C4-2B (cell line): ENCODE results near the gene MAPK8IP3.

ENCODE experiments used
- H3K27ac ChIP-seq: fragments of 450-650 bp; 2 replicates; pipeline ENCODE4 v1.5.1; 2017
- ZFX ChIP-seq: fragments of 450-650 bp; IDR thresholded peaks from 2 replicates; pipeline ENCODE4 v1.6.1; 2017
- TF ChIP-seq, protein P1 (sequence below): fragments of 450-650 bp; conservative IDR thresholded peaks from 2 replicates; pipeline ENCODE4 v1.5.1; 2017; ENCODE audit warnings: mild to moderate bottlenecking

Gene MAPK8IP3

DNA sequence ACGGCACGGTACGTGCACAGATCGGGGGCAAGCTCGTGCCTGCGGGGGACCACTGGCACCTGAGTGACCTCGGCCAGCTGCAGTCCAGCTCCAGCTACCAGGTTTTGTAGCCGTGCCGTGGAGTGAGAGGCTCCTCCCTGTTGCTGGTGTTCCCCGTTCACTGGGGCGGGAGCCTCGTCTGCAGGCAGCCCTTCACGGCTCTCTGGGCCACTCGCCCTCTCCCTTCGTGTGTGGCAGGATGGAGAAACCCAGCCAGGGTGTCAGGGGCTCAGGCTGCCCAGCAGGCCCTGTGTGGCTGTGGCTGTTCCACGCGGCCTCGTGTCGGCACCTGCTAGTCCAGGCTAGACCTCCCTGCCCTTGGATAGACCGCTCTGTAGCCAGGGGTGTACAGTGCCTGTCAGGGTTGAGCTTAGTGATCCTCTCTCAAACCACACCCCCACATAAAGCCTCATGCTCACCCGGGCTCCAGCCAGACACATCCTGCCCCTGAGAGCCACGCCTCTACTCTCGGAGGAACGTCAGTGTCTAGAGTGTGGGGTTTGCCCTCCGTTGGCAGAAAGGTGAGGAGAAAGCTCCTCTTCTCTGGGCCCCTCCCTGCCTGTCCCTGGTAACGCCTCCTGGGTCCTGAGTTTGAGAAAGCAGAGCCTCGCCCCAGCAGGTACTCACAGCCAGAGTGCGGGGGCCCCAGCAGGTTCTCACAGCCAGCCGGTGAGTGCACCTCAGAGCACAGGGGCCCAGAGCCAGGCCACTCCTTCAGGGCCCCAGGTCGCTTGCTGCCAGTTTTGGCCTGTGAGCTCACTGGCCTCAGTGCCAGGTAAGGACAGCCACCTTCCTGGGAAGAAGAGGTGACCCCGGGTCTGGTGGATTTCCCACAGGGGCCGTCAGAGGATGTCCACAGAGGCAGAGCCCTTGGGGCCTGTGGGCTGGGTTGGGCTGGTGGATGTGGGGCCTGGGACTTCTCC lies 37.7 kb downstream of the MAPK8IP3 start:
- H3K27ac ChIP-seq = no peak overlapping the region
- TF ChIP-seq, protein P1, sequence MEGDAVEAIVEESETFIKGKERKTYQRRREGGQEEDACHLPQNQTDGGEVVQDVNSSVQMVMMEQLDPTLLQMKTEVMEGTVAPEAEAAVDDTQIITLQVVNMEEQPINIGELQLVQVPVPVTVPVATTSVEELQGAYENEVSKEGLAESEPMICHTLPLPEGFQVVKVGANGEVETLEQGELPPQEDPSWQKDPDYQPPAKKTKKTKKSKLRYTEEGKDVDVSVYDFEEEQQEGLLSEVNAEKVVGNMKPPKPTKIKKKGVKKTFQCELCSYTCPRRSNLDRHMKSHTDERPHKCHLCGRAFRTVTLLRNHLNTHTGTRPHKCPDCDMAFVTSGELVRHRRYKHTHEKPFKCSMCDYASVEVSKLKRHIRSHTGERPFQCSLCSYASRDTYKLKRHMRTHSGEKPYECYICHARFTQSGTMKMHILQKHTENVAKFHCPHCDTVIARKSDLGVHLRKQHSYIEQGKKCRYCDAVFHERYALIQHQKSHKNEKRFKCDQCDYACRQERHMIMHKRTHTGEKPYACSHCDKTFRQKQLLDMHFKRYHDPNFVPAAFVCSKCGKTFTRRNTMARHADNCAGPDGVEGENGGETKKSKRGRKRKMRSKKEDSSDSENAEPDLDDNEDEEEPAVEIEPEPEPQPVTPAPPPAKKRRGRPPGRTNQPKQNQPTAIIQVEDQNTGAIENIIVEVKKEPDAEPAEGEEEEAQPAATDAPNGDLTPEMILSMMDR = no peak
- TF ChIP-seq ZFX = no peak

DNA sequence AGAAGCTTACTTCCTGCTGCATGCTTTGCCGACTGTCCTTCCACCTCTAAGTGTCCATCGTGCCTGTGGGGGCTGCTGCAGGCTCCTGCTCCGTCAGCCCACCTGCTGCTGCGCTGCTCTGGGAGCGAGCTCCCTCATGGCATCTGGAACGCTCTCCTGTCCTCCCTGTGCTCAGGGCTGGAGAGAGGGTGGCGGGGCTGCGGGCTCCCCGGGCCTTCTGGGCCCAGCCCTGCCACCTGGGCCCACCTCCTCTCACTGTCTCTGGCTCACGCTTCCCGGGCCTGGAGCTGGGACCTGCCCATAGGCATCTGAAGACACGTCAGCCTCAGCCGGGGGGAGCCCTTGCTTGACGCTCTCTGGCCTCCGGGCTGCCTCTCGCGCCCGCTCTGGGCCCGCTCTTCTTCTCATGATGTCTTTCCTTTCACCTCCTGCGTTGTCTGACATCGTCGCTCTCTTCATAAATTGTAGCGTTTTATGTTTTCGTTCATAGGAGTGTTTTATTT lies 38.4 kb downstream of the MAPK8IP3 start:
- H3K27ac ChIP-seq = no peak overlapping the region
- TF ChIP-seq, protein P1 = no peak
- no peak for TF ChIP-seq ZFX

DNA sequence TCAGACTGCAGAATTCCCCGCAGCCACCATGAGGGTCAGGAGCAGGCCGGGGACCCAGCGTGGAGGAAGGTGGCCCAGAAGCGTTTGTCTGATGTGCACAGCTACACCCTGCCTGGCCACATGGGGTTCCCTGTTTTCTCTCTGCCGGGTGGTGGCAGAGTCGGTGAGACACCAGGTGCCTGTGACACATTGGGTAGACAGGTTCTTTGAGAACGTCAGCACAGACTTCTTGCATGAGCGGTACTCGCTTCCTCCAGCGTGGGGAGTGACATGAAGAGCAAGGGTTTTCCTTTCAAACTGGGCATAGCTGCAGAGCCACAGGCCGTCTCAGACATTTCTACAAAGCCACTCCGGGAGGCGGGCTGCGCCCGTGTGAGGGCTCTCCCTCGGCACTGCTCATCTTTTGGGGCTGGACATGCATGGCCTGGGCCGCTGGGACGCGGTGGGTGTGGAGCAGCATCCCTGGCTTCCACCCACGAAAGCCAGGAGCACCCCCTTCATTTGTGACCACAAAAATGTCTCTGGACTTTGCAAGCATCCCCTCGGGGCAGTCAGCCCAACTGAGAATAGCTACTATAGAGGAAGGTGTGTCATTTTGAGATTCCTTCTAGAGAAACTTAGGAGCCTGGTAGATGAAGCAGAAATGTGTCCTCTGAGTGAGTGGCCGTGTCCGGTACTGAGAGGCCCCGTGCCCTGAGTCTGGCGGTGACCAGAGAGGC lies 39.3 kb downstream of the MAPK8IP3 start:
- H3K27ac ChIP-seq = no peak overlapping the region
- TF ChIP-seq ZFX = no peak
- TF ChIP-seq, protein P1 = no peak

DNA sequence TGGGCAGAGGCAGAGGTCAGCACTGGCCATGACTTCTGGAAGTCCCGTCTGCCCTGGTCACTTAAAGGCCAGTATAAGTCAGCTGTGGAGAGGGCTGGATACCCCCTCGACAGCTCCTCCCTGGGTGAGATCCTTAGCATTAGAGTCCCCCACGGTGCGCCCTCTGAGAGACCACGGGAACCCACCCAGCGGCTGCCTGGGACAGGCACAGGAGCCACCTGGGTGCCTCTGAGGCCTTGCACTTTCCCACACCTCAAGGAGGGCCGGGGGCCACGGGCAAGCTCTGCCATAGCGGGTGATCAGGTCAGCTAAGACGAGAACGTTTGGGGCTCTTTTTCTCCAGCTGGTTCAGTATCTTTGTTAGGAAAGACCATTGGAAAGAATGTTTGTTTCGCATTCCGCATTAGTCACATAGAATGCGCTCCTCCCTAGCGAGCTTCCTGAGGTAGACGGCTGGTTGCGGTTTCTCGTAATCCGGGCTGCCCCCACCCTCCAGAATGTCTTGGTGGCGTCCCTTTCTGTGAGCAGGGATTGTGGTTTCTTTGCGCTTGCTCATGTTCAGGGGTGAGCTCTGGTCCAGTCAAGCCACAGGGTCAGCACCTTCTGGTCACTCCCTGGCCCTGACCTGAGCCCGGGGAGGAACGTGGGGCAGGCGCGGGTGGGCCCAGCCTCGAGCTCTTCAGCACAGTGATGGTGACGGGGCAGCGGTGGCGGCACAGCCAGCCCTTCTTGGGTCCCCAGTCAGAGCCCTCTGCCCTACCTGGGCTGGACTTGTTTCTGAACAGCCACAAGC lies 40.1 kb downstream of the MAPK8IP3 start:
- TF ChIP-seq, protein P1 = no peak
- TF ChIP-seq ZFX = no peak
- no peak overlapping the region for H3K27ac ChIP-seq

DNA sequence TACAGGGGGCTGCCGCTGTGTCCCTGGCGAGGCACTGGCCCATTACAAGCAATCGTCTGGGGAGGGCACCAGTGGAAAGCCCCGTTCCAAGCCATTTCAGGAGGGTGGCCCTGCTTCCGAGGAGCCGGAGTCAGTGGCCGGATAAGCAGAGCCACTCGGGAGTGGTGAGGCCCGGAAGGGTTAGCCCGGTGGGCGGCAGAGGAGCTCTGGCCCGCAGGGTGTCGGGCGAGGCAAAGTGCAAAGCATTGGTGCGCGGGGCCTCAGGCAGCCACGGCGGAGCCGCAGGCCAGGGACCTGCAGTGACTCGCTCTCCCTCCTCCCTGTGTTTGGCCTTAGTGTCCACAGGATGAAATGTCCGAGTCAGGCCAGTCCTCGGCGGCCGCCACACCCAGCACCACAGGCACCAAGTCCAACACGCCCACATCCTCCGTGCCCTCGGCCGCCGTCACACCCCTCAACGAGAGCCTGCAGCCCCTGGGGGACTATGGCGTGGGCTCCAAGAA lies 40.7 kb downstream of the MAPK8IP3 start:
- no peak overlapping the region for H3K27ac ChIP-seq
- no peak for TF ChIP-seq ZFX
- TF ChIP-seq, protein P1 = no peak

DNA sequence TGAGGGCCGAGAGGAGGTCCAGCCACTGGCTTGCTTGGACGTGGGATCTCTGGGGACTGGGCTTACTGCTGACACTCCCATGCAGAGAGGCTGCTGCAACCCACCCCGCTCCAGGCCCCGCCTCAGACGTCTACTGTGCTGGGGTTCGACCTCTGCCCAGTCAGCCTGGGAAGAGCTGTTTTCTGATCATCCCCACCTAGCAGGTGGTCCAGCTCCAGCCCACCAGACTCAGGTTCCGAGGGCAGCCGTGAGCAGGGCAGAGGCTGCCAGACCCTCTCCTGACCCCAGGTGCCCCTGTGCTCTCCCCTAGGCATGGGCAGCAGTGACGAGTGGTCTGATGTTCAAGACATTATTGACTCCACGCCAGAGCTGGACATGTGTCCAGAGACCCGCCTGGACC lies 41.9 kb downstream of the MAPK8IP3 start:
- TF ChIP-seq ZFX = no peak
- TF ChIP-seq, protein P1 = no peak

More for the DNA sequence above, 41.9 kb downstream of the MAPK8IP3 start:
- no peak overlapping the region for H3K27ac ChIP-seq
